HG02678 (cell line): ENCODE data around the gene PPEF1.
"Not testable (repeated sequence)": the region's sequence is repeated elsewhere in the genome, so short reads cannot be mapped to it uniquely, and the experiment has no call there.

Source experiments
- ATAC-seq: cut with Tn5 transposase; IDR thresholded peaks from one replicate; pipeline ENCODE4 v1.9.1; 2021; ENCODE audit warnings: mild to moderate bottlenecking, moderate library complexity; ENCODE audit not compliant: unreplicated experiment

The PPEF1 gene

DNA sequence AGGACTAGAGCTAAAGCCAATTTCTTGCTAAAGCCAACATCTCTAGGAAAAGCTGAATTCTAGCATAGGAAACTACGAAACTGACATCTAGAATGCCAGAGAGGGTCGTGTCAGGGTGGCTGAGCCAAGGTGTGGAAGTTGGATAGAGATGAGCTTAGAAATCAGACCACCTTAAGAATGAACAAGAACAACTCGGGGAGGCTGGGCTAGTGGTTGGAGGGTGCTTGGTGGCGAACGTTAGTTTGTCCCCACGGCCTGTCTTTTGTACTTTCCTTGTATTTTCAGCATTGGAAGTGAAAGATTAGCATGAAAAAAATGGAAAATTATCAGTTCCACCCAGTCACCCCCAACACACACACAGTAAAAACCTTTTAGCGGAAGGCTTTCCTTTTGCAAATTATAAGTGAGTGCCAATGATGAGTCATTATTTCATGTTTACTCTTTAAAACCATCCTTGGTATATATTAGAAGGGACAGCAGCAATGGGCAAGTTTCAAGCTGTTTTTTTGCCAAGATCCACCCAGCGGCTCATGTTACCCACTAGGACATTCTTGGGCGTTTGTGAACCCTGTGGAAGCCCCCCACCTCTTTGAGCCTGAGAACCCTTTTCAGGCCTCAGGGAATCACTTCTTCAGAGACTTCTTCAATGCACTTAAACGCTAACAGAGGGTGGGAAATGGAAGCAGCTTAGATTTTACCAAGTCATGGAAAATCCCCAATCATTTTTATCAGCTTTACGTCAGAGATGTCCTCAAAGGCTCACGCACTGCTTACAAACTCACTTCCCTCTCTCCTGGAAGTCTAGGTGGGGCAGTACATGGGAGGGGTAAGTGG lies 4.9 kb upstream of the PPEF1 start:
- ATAC-seq: no peak

DNA sequence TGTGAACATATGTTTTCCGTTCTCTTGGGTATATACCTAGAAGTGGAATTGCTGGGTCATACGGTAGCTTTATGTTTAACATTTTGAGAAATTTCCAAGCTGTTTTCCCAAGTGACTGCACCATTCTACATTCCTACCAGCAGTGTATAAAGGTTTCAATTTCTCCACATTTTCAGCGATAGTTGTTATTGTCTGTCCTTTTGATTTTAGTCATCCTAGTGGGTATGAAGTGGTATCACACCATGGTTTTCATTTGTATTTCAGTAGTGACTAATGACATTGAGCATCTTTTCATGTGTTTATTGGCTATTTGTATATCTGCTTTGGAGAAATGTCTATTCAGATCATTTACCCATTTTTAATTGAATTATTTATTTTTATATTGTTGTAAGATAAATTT lies 2.4 kb downstream of the PPEF1 start:
- no peak for ATAC-seq

DNA sequence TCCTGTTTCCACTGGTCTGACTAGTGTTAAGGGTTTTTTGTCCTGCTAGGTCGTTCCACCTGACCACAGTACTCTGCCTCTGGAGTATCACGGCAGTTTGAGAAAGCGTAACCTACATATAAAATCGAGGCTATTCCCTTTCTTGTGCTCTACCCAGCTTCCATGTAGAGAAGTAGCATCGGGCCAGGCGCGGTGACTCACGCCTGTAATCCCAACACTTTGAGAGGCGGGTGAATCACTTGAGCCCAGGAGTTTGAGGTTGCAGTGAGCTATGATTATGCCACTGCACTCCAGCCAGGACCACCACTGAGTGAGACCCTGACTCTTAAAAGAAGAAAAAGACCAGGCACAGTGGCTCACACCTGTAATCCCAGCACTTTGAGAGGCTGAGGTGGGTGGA lies 7.5 kb downstream of the PPEF1 start:
- no peak for ATAC-seq

DNA sequence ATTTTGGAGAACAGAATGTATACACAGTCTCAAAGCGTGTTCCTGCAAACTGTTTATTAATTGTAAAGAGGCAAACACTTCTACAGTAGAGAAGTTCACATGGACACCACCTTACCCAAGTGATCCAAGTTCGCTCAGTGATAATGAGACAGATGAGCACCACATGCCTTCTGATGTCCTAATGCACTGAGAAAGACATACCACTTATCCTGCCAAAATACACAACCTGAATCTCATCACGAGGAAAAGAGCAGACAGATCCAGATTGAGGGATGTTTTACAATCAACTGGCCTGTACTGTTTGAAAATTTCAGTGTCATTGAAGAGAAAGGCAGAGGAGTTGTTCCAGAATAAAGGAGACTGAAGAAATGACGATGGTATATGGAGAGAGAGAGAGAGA lies 12.4 kb downstream of the PPEF1 start:
- no peak for ATAC-seq

DNA sequence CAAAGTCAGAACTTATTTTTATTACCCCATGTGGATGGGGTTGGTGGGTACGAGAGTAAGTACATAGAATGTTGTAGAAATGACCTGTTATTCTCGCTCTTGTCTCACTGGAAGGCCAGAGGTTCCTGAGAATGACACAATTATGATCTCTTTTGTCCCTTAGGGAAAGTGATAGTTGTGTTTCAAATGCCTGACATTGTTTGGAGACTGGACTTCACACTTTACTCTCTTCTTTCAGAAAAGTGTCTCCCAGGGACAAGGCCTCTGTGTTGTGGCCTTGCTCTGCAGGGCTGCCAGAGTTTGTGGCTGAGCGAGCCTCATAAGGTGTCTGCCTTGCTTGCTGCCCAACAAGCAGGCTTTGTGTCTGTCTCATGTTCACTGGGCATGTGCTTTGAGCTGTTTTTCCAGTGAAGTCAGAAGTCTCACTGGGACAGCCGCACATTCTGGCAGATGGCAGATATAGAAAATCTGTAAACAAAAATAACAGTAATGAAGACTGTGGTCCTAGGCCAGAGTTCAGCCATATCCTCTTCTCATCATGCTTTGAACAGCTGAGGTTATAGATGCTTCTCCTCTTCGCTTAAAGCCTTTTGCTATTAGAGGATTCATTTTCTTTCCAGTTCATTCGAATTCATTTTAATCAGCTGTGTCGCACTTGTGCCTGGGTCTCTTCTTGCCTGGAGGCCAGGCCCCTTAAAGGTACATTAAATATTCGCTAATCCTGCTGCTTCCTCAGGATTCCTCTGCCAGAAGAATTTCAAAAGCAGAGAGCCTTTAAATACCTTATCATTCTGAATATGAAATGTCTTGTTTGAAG lies 14.4 kb downstream of the PPEF1 start:
- no peak for ATAC-seq

DNA sequence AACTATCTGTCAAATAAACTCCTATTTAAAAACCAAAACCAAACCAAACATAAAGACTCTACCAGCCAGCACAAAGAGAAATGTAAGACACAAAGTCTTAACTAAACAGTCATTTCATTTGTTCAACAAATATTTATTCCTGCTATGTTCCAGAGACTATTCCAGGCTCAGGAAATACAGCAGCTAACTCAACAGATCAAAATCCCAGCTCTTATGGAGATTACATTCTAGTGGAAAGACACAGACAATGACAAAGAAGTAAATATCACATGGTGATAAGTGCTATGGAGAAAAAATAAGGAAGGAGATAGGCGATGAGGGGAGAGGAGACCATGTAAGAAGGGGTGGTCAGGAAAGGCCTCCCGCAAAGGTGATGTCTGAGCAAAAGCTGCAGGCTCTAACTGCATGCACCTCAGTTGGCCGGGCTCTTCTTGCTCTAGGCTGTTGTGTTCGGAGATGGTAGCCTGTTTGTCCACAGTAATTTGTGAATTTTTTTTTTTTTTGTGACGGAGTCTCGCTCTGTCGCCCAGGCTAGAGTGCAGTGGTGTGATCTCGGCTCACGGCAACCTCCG lies 15.1 kb downstream of the PPEF1 start:
- no peak for ATAC-seq

DNA sequence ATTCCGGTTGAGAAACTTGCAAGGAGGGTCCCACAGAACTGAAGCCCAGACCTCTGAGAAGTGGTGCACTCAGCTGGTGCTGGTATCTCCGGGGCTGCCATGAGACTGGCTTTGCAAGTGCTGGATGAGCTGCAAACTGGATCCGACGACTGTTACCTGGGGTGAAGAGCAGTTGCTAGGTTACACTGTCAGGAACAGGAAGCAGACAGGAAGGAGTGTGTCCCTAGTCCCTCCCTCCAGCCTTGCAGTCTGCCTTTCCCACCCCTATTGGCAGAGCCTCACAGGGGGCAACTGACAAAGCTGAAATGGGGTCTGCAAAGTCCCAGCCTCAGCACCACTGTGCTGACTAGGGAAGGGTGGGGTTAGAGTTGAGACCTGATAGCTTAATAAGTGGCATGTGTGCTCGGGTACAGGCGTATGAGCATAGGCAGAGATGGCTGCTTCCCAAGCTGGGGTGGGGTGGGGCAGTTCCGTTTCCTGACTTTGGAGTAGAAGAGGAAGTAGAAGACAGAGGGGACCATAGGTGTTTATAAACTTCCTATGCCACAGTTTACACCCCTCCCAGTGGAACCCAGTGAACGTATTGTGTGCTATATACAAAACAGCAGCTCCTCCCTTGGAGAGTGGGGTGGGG lies 18.0 kb downstream of the PPEF1 start:
- ATAC-seq: no peak

DNA sequence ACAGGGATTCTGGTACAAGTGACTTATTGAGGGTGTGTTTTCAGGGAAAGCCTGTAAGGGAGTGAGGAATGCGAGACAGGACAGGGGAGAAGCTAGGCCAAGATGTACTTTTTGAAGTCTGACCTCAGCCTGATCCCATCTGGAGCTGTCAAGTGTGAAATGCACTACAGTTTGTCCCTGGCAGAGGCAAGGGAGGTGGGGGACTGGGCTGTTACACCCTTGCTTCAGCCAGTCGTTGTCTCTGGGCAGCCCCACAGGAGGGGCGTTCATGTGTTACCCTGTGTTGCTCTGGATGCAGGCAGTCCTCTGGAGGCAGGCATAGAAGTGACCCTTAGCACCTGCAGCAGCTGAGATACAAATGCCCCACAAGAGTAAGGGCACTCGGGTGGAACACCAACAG lies 25.8 kb downstream of the PPEF1 start:
- ATAC-seq: no peak

DNA sequence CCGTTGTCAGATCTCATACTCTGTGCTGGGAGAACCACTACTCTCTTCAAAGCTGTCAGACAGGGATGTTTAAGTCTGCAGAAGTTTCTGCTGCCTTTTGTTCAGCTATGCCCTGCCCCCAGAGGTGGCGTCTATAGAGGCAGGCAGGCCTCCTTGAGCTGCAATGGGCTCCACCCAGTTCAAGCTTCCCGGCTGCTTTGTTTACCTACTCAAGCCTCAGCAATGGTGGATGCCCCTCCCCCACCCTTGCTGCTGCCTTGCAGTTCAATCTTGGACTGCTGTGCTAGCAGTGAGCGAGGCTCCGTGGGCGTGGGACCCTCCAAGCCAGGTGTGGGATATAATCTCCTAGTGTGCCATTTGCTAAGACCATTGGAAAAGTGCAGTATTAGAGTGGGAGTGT lies 32.2 kb downstream of the PPEF1 start:
- ATAC-seq: not testable (repeated sequence)

DNA sequence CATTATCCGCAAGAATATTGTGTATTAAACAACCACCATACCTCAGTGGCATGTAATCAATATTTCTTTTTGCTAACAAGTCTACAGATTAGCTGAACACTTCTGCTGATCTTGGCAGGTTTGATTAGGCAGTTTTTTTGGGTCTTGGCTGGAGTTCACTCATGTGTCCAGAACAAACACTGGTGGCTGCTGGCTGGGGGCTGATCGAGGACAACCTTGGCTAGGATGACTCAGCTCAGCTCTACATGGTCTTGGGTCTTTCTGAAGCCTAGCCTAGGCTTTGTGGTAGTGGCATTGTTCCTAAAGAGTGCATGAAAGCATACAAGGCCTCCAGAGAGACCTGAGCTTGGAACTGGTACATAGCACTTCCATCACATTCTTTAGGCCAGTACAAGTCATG lies 41.1 kb downstream of the PPEF1 start:
- ATAC-seq: no peak

DNA sequence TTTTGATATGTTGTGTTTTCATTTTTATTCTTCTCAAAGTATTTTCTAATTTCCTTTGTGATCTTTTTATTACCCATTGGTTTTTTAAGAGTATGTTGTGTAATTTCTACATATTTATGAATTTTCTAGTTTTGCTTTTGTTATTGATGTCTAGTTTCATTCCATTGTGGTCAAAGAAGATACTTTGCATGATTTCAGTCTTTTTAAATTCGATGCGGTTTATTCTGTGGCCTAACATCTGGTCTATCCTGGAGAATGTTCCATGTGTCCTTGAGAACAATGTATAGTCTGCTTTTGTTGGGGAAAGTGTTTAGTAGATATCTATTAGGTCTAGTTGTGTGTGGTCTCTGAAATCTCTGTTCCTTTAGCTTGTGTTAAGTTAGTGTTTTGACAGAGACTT lies 46.2 kb downstream of the PPEF1 start:
- ATAC-seq: no peak

DNA sequence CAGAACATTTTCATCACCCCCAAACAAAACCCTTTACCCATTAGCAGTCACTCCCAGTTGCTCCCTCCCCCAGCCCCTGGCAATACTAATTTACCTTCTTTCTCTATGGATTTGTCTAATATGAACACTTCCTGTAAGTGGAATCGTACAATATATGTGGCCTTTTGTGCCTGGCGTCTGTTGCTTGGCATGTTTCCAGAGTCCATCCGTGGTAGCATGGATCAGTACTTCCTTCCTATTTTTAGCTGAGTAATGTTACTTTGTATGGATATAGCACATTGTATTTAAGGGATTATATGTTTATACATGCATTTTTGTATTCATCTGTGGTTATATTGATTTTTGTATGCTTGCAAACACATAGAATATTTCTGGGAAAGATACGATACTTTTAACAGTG lies 48.2 kb downstream of the PPEF1 start:
- no peak for ATAC-seq

DNA sequence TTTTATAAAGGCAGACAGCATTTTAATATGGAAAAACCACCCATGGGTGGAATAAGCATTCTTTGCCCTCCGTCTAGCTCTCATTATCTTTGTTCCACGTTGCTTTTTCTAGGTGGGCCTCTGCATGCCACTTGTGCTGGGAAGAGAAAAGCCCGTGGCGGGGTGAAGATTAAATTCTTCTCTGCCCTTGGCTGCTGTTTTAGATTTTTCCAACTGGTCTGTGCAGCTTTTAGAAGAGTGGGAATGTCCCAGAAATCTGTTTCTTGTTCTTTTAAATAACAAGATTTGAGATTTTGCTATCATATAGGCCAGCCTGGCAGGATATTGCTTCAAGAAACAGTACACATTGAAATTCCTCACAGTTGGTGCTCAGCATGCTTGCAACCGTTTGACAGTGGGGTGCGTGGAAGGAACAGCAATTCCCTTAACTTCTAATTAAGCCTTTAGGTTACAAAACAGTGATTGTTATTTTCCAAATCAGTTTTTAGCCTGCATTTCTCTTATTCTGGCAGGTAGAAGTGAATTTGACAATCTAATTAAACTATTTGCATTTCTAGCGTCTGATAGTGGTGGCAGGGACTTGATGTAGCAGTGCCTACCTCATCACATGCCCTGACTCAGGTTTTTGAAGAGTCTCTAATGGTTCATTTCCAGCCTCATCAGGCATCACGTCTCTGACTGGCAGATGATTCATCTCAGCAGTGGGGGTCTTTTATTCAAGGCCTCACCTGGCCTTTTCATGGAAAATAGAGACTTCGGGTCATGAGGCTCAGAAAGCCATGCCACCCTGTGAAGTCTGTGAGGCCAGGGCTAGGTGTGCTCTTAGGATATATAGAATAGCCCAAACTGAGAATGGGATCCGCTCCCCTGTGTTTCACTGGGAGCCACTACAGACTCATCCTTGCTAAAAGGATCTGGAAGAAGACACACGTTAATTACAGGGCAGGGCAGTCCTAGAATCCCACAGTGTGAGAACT lies 50.8 kb downstream of the PPEF1 start:
- ATAC-seq: no peak

DNA sequence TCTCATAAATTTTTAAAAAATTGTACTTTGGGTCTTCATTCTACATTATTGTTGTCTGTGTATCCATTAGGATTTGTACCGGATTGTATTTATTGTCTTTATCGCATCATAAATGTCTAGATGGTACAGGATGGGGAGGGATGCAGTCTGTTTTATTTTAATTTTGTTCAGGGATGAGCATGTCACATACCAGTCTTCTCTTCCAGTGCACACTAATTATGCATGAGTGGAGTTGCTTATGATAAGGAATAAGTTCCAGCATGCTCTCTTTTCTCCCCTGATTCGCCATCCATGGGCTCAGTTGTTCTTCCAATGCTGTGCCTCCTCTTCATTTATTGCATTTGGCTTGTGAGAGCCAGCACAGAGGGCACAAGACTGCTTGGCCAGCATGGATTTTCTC lies 54.3 kb downstream of the PPEF1 start:
- ATAC-seq: no peak

DNA sequence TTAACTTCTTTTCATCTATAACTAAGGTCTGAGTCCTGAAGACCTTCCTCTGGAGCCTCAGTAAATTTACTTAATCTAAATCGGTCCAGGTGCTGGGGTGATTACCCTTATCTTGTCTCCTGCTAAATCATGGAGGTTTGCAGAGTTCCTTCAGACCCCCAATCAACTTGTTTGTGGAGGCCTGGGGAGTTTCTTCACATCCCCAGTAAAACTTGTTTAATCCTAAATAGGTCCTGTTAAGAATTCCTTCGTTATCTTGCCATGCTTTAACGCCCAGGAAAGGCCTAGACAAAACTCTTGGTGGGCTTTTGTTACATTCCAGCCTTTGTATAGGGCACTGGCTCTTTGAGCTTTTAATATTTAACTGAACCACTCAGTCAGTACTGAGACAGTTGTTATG lies 55.7 kb downstream of the PPEF1 start:
- not testable (repeated sequence) for ATAC-seq

DNA sequence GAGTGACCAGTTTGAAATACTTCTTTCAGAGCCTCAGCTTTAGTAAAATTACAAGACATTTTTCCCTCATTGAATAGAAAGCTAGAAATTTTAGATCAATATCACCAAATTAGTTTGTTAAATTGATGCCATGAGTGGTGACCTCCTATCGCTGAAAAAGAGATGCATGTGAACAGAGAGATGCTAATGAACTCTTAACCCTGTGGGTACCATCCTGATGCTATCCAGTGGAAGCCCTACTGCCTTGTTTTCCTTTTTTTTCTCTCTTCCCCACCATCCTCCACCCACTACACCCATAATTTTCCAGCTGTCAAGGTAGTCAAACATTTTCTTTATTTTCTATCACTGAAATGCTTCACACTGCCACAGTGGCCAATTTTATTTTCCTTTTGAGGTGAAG lies 61.9 kb downstream of the PPEF1 start:
- ATAC-seq: no peak

DNA sequence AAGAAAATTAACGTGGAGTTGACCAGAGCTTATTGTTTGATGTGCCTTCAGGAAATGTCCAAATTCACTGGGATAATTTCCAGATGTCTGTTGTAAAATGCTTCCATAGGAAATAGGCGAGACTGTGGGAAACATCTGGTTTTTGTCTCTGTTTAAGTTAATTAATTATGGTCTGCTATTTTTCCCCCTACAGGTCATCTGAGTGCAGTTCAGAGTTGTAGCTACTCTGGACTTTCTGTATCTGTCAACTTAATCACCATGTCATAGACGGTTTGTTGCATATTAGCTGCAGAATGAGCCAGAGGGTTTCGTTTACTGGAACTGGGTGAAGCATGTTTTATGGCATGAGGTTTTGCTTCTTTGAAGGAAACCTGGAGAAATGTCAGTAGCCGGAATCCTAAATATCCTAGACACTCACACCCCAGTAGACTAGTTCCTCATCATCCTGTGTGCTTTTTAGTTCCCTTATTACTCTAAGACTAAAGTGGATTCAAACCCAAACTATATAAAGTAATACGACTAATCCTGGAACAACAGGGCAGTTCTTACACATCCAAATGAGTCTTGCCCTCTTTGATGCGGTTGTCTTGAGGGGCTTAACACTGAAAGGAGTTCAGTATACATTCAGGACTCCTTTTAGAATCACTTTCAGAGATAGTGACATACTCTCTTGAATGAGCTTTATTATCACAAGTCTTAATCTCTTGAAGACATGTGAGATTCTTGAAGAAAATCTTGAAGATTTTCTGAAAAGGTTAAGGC lies 62.5 kb downstream of the PPEF1 start:
- ATAC-seq: no peak

DNA sequence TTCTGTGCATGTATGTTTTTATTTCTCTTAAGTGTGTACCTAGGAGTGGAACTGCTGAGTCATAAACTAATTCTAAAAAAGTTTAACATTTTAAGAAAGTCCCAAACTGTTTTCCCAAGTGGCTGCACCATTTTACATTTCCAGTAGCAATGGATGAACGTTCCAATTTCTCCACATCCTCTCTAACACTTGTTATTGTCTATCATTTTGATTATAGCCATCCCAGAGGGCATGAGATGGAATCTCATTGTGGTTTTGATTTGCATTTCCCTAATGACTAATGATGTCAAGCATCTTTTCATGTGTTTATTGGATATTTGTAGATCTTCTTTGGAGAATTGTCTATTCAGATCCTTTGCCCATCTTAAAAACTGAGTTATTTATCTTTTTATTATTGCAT lies 82.5 kb downstream of the PPEF1 start:
- no peak for ATAC-seq

DNA sequence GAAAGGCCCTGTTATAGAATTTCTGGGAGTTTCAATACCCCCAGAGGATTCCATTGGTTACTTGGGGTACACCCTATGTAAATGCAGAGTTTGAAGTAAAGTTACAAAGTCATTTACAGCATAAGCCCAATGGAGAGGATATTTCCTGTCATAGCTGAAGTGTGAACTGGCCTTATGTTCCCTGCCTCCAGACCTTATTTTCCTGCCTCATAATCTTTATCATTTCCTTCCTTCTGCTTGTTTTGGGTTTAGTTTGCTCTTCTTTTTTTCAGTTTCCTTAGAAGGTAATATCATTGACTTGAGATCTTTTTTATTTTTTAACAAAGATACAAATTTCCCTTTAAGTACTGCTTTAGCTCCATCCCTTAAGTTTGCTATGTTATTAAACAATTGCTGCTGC lies 85.4 kb downstream of the PPEF1 start:
- ATAC-seq: no peak
